HG02840 (cell line): Measurements from ENCODE around the gene ACER3.
"Not testable (repeated sequence)": the region's sequence is repeated elsewhere in the genome, so short reads cannot be mapped to it uniquely, and the experiment has no call there.

Experiments
- ATAC-seq: cut with Tn5 transposase; IDR thresholded peaks from one replicate; pipeline ENCODE4 v1.9.1; 2021; ENCODE audit warnings: mild to moderate bottlenecking, moderate library complexity, moderate number of reproducible peaks; ENCODE audit not compliant: unreplicated experiment, low FRiP score

Gene ACER3

GRCh38 chr11:76911415-76911808 lies 50.7 kb downstream of the ACER3 start:
- ATAC-seq: no peak

- ATAC-seq: no peak
Observed at GRCh38 chr11:76916712-76917111, 56.0 kb downstream of the ACER3 start.

- ATAC-seq: no peak
Observed at GRCh38 chr11:76918941-76919386, 58.2 kb downstream of the ACER3 start.

GRCh38 chr11:76919467-76919866 lies 58.7 kb downstream of the ACER3 start:
- no peak for ATAC-seq

- peak; percentile 59 for ATAC-seq
Observed at GRCh38 chr11:76919887-76920746, 59.4 kb downstream of the ACER3 start.

GRCh38 chr11:76927160-76927559 lies 66.4 kb downstream of the ACER3 start:
- ATAC-seq: no peak

- ATAC-seq: no peak
Observed at GRCh38 chr11:76935042-76935441, 74.3 kb downstream of the ACER3 start.

- no peak for ATAC-seq
Observed at GRCh38 chr11:76939219-76939631, 78.5 kb downstream of the ACER3 start.

GRCh38 chr11:76944225-76944624 lies 83.5 kb downstream of the ACER3 start:
- no peak for ATAC-seq

- no peak for ATAC-seq
Observed at GRCh38 chr11:76946223-76946622, 85.5 kb downstream of the ACER3 start.

- no peak for ATAC-seq
Observed at GRCh38 chr11:76947190-76947589, 86.5 kb downstream of the ACER3 start.

GRCh38 chr11:76947800-76948199 lies 87.1 kb downstream of the ACER3 start:
- ATAC-seq: no peak

- no peak for ATAC-seq
Observed at GRCh38 chr11:76955459-76956114, 94.9 kb downstream of the ACER3 start.

GRCh38 chr11:76962583-76963416 lies 102.1 kb downstream of the ACER3 start:
- ATAC-seq: peak; percentile 80

- not testable (repeated sequence) for ATAC-seq
Observed at GRCh38 chr11:76963417-76964168, 102.9 kb downstream of the ACER3 start.

GRCh38 chr11:76972051-76972450 lies 111.3 kb downstream of the ACER3 start:
- no peak for ATAC-seq

GRCh38 chr11:76974179-76974891 lies 113.6 kb downstream of the ACER3 start:
- no peak for ATAC-seq

GRCh38 chr11:76975513-76975912 lies 114.8 kb downstream of the ACER3 start:
- ATAC-seq: no peak

- ATAC-seq: no peak
Observed at GRCh38 chr11:76977791-76978190, 117.1 kb downstream of the ACER3 start.

- no peak for ATAC-seq
Observed at GRCh38 chr11:76978239-76978638, 117.5 kb downstream of the ACER3 start.
